ENCODE results near the gene RALB.

The RALB gene

DNA sequence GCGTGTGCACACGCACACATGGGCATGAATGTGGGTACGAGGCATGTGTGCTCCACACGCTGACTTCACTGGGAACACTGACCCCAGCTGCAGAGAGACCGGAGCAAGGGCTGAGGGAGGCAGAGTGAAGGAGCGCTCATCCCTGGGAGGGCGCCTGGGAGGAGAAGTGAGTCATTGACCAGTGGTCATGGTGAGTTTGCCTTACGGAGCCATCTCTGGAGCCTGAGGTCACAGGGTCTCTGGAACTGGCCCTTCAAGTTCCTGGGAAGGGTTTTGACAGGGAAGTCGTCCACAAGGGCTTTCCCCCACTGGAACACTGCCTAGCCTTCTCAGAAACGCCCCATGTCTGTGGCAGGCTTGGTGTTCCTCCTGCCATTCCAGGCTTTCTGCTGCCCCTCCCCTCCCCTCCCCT lies 15.2 kb upstream of the RALB start:
- no peak for TF ChIP-seq TAF1 (IDR thresholded peaks at IDR 0.05; ENCODE audit: low read depth)
- no peak for TF ChIP-seq CREB1 (IDR thresholded peaks at IDR 0.05; ENCODE audit: low read depth)

DNA sequence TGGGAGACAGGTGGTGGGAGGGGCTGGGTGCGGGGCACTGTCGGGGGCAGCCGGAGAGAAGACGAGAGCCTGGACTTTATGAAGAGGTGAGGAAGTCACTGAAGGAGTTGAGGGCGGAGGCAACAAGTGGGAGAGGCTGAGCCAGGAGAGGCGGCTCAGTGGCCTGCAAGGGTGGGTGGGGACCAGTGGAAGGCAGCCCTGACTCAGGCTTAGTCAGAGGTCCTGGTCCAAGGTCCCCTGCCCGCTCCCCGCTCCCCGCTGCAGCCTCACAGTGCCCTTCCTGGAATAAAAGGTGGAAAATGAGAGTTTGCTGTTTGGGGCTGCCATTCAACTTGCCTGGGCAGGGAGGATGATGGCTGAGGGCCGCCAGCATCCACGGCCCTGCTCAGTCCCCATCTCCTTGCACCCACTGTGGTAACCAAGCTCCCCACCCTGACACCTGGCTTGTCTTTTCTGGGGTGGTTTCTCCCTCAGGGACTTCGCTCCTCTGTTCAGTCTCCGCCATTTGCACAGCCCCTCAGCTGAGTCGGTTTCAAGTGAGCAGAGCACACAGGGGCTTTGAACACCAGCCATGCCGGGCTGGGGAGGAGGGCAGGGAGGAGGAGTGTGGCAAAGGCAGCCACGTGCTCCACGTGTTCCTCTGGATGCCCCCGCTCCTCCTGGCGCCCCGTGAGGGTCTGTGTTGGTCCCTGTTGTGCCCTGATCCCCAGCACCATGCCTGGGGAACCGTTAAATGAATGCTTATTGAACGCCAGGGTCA lies 13.7 kb upstream of the RALB start:
- TF ChIP-seq YY1 (IDR thresholded peaks at IDR 0.05; ENCODE audit: low read depth), result no peak
- TF ChIP-seq CEBPB (IDR thresholded peaks at IDR 0.05), result no peak
- TF ChIP-seq, protein P1, sequence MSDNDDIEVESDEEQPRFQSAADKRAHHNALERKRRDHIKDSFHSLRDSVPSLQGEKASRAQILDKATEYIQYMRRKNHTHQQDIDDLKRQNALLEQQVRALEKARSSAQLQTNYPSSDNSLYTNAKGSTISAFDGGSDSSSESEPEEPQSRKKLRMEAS (IDR thresholded peaks at IDR 0.05), result no peak
- TF ChIP-seq TCF12 (IDR thresholded peaks at IDR 0.05; ENCODE audit: low read depth), result no peak
- TF ChIP-seq FOXM1 (IDR thresholded peaks at IDR 0.05; ENCODE audit: borderline replicate concordance, low read depth), result no peak
- TF ChIP-seq ZBTB7A (IDR thresholded peaks at IDR 0.05; ENCODE audit: low read depth), result no peak
- no peak for TF ChIP-seq EGR1 (IDR thresholded peaks at IDR 0.05)
- TF ChIP-seq RAD21 (IDR thresholded peaks at IDR 0.05; ENCODE audit: low read depth), result no peak
- TF ChIP-seq NFIC (IDR thresholded peaks at IDR 0.05), result no peak
- no peak for TF ChIP-seq TAF1 (IDR thresholded peaks at IDR 0.05; ENCODE audit: low read depth)
- no peak for TF ChIP-seq EP300 (IDR thresholded peaks at IDR 0.05; ENCODE audit: borderline replicate concordance)
- TF ChIP-seq, protein P2, sequence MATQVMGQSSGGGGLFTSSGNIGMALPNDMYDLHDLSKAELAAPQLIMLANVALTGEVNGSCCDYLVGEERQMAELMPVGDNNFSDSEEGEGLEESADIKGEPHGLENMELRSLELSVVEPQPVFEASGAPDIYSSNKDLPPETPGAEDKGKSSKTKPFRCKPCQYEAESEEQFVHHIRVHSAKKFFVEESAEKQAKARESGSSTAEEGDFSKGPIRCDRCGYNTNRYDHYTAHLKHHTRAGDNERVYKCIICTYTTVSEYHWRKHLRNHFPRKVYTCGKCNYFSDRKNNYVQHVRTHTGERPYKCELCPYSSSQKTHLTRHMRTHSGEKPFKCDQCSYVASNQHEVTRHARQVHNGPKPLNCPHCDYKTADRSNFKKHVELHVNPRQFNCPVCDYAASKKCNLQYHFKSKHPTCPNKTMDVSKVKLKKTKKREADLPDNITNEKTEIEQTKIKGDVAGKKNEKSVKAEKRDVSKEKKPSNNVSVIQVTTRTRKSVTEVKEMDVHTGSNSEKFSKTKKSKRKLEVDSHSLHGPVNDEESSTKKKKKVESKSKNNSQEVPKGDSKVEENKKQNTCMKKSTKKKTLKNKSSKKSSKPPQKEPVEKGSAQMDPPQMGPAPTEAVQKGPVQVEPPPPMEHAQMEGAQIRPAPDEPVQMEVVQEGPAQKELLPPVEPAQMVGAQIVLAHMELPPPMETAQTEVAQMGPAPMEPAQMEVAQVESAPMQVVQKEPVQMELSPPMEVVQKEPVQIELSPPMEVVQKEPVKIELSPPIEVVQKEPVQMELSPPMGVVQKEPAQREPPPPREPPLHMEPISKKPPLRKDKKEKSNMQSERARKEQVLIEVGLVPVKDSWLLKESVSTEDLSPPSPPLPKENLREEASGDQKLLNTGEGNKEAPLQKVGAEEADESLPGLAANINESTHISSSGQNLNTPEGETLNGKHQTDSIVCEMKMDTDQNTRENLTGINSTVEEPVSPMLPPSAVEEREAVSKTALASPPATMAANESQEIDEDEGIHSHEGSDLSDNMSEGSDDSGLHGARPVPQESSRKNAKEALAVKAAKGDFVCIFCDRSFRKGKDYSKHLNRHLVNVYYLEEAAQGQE (IDR thresholded peaks at IDR 0.05; ENCODE audit: low read depth), result no peak
- no peak for TF ChIP-seq CREB1 (IDR thresholded peaks at IDR 0.05; ENCODE audit: low read depth)

DNA sequence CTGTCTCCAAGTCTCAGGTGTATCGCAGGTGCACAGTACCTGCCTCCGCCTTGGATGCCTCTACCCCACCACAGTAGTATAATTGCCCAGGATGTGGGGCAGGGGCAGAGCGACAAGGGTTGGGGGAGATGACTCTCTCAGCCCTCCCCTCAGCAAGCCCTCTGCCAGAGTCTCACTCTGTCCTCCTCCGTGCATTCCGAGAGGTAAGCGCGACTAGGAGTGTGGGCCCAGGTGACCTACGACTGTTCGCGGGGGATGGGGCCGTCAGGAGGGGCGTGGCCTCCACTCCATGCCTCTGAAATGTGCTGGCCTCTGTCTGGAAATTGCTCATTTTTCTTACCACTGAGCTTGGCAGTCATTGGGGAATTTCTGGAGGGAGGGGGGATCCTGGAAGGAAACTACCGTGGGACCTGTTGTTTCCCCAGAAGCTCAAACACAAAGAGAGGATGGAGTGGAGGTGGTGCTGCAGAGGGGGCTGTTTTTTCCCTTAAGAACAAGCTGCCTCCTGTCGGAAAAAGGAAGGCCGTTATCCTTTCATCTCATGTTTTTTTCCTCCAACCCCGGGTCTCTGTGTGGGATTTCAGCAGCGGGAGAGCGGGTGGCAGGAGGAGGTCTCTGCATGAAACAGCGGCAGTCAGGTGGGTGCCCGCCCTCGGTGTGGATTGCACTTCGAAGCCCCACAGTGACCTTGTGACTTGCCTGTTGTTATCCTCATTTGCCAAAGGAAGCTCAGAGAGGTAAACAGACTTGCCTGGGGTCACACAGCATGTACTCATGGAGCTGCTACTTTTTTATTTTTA lies 13.0 kb upstream of the RALB start:
- TF ChIP-seq EP300 (IDR thresholded peaks at IDR 0.05; ENCODE audit: borderline replicate concordance) (peak; percentile 70; the same call in 1 of the 2 replicates), ZBTB7A (IDR thresholded peaks at IDR 0.05; ENCODE audit: low read depth) (no peak), EGR1 (IDR thresholded peaks at IDR 0.05) (no peak), TAF1 (IDR thresholded peaks at IDR 0.05; ENCODE audit: low read depth) (no peak), FOXM1 (IDR thresholded peaks at IDR 0.05; ENCODE audit: borderline replicate concordance, low read depth) (no peak; the same call in 1 of the 2 replicates), RAD21 (IDR thresholded peaks at IDR 0.05; ENCODE audit: low read depth) (no peak), CEBPB (IDR thresholded peaks at IDR 0.05) (no peak), YY1 (IDR thresholded peaks at IDR 0.05; ENCODE audit: low read depth) (no peak), CREB1 (IDR thresholded peaks at IDR 0.05; ENCODE audit: low read depth) (no peak), TEAD4 (IDR thresholded peaks at IDR 0.05) (peak; percentile 69), NFIC (IDR thresholded peaks at IDR 0.05) (peak; percentile 66), TCF12 (IDR thresholded peaks at IDR 0.05; ENCODE audit: low read depth) (0 out of 2 replicates have a peak, but pooled peaks have one; percentile 10)
- TF ChIP-seq, protein P3, sequence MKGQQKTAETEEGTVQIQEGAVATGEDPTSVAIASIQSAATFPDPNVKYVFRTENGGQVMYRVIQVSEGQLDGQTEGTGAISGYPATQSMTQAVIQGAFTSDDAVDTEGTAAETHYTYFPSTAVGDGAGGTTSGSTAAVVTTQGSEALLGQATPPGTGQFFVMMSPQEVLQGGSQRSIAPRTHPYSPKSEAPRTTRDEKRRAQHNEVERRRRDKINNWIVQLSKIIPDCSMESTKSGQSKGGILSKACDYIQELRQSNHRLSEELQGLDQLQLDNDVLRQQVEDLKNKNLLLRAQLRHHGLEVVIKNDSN (IDR thresholded peaks at IDR 0.05), result peak; percentile 28; the same call in 1 of the 2 replicates
- TF ChIP-seq, protein P1 (IDR thresholded peaks at IDR 0.05), result no peak; the same call in 1 of the 2 replicates
- TF ChIP-seq, protein P2 (IDR thresholded peaks at IDR 0.05; ENCODE audit: low read depth), result no peak

DNA sequence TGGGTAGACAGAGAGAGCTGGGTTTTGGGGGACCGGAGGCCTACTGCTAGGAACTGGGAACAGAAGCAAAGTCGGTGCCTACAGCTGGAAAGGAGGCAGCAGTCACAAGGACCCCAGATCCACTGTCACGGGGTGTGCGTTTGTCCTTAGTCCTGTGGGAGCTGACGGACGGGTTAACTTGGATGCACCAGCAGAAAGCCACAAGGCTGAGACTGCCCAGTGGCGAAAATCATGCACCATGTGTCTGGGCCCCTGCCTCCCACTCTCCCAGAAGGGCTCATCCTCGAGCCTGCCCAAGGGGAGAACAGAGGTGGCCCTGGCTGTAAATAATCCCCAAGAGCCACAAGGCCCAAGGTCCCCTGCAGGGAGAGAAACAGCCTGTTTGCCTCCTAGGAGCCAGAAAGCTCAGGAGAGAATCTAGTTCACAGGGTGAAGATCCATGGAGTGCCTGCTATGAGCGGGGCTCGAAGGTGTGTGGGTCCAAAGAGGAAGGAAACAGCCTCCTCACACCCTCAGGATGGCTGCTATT lies 11.7 kb upstream of the RALB start:
- TF ChIP-seq EGR1 (IDR thresholded peaks at IDR 0.05) (no peak), TEAD4 (IDR thresholded peaks at IDR 0.05) (no peak)

DNA sequence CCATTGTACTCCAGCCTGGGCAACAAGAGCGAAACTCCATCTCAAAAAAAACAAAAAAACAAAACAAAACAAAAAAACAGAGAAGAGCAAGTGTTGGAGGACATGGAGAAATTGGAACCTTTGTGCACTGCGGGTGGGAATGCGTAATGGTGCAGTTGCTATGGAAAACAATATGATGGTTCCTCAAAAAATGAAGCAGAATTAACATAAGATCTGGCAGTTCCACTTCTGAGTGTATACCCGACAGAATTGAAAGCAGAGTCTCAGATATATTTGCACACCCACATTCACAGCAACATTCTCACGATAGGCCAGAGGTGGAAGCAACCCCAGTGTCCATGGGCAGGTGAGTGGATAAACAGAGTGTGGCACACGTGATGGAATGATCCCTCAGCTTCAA lies 11.0 kb upstream of the RALB start:
- TF ChIP-seq RAD21 (IDR thresholded peaks at IDR 0.05; ENCODE audit: low read depth) (no peak), TEAD4 (IDR thresholded peaks at IDR 0.05) (no peak), TAF1 (IDR thresholded peaks at IDR 0.05; ENCODE audit: low read depth) (no peak), YY1 (IDR thresholded peaks at IDR 0.05; ENCODE audit: low read depth) (no peak), EP300 (IDR thresholded peaks at IDR 0.05; ENCODE audit: borderline replicate concordance) (no peak), CEBPB (IDR thresholded peaks at IDR 0.05) (no peak), CREB1 (IDR thresholded peaks at IDR 0.05; ENCODE audit: low read depth) (no peak), ZBTB7A (IDR thresholded peaks at IDR 0.05; ENCODE audit: low read depth) (no peak), FOXM1 (IDR thresholded peaks at IDR 0.05; ENCODE audit: borderline replicate concordance, low read depth) (no peak)
- TF ChIP-seq, protein P1 (IDR thresholded peaks at IDR 0.05), result no peak
- TF ChIP-seq, protein P2 (IDR thresholded peaks at IDR 0.05; ENCODE audit: low read depth), result no peak
- TF ChIP-seq, protein P3 (IDR thresholded peaks at IDR 0.05), result no peak
